Panc1 (cell line): ENCODE measurements around the gene NPHP3.

ENCODE experiments used
- POLR2AphosphoS5 ChIP-seq: IDR thresholded peaks from 2 replicates; pipeline ENCODE4 v1.6.1; 2012; ENCODE audit warnings: mild to moderate bottlenecking, low read depth, low read length, moderate library complexity
- TF ChIP-seq, protein P1 (sequence below): fragments of 450-650 bp; IDR thresholded peaks from 2 replicates; pipeline ENCODE4 v1.5.1; 2017; ENCODE audit warnings: mild to moderate bottlenecking
- TF ChIP-seq, protein P2 (sequence below), 2 experiments: IDR thresholded peaks; 2 replicates each; pipeline ENCODE4 v1.6.1; 2011 to 2012; ENCODE audit warnings: low read depth in 2 of 2, control low read depth in 1 of 2, low read length in 1 of 2, mild to moderate bottlenecking in 1 of 2, moderate library complexity in 1 of 2; ENCODE audit not compliant: insufficient read depth in 1 of 2

DNA sequence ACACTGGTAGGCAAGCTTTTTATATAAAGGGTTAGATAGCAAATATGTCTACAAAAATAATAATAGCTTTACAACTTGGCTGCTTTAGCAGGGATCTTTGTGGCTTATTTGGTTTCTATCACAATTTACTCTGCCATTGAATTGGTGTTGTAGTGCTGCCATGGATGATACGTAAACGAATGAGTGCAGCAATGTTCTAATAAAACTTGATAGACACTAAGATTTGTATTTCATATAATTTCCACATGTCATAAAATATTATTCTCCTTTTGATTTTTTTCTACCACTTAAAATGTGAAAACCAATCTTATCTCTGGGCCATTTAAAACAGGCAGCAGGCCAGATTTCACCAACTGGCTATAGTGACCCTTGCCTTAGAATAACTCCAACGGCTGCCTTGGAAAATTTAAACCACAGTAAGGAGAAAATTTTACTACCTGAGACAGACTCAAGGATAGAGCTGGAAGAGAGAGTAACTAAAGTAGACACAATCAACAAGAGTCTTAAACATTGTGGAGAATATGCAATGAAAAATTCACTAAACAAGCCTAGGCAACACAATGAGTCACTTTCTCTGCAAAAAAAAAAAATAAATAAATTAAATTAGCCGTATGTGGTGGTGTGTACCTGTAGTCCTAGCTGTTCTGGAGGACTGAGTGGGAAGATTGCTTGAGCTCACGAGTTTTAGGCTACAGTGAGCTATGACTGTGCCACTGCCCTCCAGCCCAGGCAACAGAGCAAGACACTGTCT lies 8.1 kb downstream of the NPHP3 start:
- TF ChIP-seq POLR2AphosphoS5: no peak
- TF ChIP-seq, protein P1, sequence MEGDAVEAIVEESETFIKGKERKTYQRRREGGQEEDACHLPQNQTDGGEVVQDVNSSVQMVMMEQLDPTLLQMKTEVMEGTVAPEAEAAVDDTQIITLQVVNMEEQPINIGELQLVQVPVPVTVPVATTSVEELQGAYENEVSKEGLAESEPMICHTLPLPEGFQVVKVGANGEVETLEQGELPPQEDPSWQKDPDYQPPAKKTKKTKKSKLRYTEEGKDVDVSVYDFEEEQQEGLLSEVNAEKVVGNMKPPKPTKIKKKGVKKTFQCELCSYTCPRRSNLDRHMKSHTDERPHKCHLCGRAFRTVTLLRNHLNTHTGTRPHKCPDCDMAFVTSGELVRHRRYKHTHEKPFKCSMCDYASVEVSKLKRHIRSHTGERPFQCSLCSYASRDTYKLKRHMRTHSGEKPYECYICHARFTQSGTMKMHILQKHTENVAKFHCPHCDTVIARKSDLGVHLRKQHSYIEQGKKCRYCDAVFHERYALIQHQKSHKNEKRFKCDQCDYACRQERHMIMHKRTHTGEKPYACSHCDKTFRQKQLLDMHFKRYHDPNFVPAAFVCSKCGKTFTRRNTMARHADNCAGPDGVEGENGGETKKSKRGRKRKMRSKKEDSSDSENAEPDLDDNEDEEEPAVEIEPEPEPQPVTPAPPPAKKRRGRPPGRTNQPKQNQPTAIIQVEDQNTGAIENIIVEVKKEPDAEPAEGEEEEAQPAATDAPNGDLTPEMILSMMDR: no peak
- TF ChIP-seq, protein P2, sequence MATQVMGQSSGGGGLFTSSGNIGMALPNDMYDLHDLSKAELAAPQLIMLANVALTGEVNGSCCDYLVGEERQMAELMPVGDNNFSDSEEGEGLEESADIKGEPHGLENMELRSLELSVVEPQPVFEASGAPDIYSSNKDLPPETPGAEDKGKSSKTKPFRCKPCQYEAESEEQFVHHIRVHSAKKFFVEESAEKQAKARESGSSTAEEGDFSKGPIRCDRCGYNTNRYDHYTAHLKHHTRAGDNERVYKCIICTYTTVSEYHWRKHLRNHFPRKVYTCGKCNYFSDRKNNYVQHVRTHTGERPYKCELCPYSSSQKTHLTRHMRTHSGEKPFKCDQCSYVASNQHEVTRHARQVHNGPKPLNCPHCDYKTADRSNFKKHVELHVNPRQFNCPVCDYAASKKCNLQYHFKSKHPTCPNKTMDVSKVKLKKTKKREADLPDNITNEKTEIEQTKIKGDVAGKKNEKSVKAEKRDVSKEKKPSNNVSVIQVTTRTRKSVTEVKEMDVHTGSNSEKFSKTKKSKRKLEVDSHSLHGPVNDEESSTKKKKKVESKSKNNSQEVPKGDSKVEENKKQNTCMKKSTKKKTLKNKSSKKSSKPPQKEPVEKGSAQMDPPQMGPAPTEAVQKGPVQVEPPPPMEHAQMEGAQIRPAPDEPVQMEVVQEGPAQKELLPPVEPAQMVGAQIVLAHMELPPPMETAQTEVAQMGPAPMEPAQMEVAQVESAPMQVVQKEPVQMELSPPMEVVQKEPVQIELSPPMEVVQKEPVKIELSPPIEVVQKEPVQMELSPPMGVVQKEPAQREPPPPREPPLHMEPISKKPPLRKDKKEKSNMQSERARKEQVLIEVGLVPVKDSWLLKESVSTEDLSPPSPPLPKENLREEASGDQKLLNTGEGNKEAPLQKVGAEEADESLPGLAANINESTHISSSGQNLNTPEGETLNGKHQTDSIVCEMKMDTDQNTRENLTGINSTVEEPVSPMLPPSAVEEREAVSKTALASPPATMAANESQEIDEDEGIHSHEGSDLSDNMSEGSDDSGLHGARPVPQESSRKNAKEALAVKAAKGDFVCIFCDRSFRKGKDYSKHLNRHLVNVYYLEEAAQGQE (IDR thresholded peaks at IDR 0.05; ENCODE audit: insufficient read depth in 1 of 2, low read depth in 2 of 2, low read length in 1 of 2): no peak
